A673 (cell line): ENCODE measurements around the gene RPH3AL. TPM values are rescaled to one million over a fixed set of nuclear protein-coding genes. Genes with fewer than 3 reads are reported as not detected.

Experiments used
- BruUV-seq: library from RNA; stranded (reverse); fragments of 400-500 nt; replicated peaks from 2 replicates; lab custom pipeline; 2021; lab: Mats Ljungman, UMichigan
- CTCF ChIA-PET: fragments of 300-600 bp; sonication (Branson Sonifier 250); formaldehyde crosslinking; loops from one replicate; lab custom pipeline; 2022; ENCODE audit warnings: antibody characterized with exemption; lab: Charles Lee
- POLR2A ChIA-PET: fragments of 300-600 bp; sonication (Branson Sonifier 250); formaldehyde crosslinking; loops from one replicate; lab custom pipeline; 2022; ENCODE audit warnings: antibody characterized with exemption; ENCODE audit not compliant: low non-redundant PET; lab: Charles Lee
- DNase-seq: peaks from one replicate; pipeline ENCODE4 v3.0.0-alpha.2; 2015; ENCODE audit warnings: low spot score
- H3K27ac ChIP-seq: fragments of 200-600 bp; sonication (generic); 2 replicates; pipeline ENCODE4 v1.5.1; 2016; ENCODE audit warnings: mixed run types, low read depth, mild to moderate bottlenecking, mixed read lengths, antibody characterized with exemption, low read length; ENCODE audit not compliant: poor library complexity, severe bottlenecking
- H3K27me3 ChIP-seq: fragments of 200-600 bp; sonication (generic); replicated peaks from 2 replicates; pipeline ENCODE4 v1.6.1; 2017; ENCODE audit warnings: mixed run types, low read depth, mild to moderate bottlenecking, mixed read lengths, antibody characterized with exemption, low read length; ENCODE audit not compliant: insufficient read depth, poor library complexity
- H3K36me3 ChIP-seq: fragments of 200-600 bp; sonication (generic); 2 replicates; pipeline ENCODE4 v1.6.1; 2016; ENCODE audit warnings: mixed run types, mild to moderate bottlenecking, mixed read lengths, antibody characterized with exemption, low read length; ENCODE audit not compliant: insufficient read depth, poor library complexity, severe bottlenecking
- H3K4me1 ChIP-seq: fragments of 200-600 bp; sonication (generic); 2 replicates; pipeline ENCODE4 v1.6.1; 2017; ENCODE audit warnings: mixed run types, mild to moderate bottlenecking, mixed read lengths, antibody characterized with exemption, low read length; ENCODE audit not compliant: insufficient read depth, poor library complexity, severe bottlenecking
- H3K4me3 ChIP-seq: fragments of 200-600 bp; sonication (generic); 2 replicates; pipeline ENCODE4 v1.5.1; 2016; ENCODE audit warnings: low read depth, mixed run types, mild to moderate bottlenecking, mixed read lengths, low read length; ENCODE audit not compliant: poor library complexity, severe bottlenecking
- H3K9me3 ChIP-seq: fragments of 200-600 bp; sonication (generic); 2 replicates; pipeline ENCODE4 v1.6.1; 2016; ENCODE audit warnings: mixed run types, low read depth, mild to moderate bottlenecking, mixed read lengths, antibody characterized with exemption, low read length; ENCODE audit not compliant: poor library complexity, severe bottlenecking
- CTCF ChIP-seq: fragments of 300-800, 200-600 bp; sonication (generic); conservative IDR thresholded peaks from 2 replicates; pipeline ENCODE4 v1.5.1; 2017; ENCODE audit warnings: low read depth, mild to moderate bottlenecking, antibody characterized with exemption, low read length, moderate library complexity, mixed read lengths
- EZH2 ChIP-seq: fragments of 200-600 bp; sonication (generic); IDR thresholded peaks from 2 replicates; pipeline ENCODE4 v1.6.1; 2017; ENCODE audit warnings: borderline replicate concordance, low read depth, mild to moderate bottlenecking, mixed read lengths, antibody characterized with exemption, low read length; ENCODE audit not compliant: poor library complexity, severe bottlenecking
- intact Hi-C: fragments of 100-400 bp; cut with micrococcal nuclease; formaldehyde crosslinking; loops from one replicate; pipeline ENCODE4 v1.10.0; 2022; ENCODE audit not compliant: unreplicated experiment
- total RNA-seq: library from RNA; stranded (reverse); gene quantifications from 2 replicates; pipeline ENCODE4 v1.2.3, GENCODE V29; 2021

Gene RPH3AL
- total RNA-seq, 1 experiment from 2014 or later = 0.82 TPM

DNA sequence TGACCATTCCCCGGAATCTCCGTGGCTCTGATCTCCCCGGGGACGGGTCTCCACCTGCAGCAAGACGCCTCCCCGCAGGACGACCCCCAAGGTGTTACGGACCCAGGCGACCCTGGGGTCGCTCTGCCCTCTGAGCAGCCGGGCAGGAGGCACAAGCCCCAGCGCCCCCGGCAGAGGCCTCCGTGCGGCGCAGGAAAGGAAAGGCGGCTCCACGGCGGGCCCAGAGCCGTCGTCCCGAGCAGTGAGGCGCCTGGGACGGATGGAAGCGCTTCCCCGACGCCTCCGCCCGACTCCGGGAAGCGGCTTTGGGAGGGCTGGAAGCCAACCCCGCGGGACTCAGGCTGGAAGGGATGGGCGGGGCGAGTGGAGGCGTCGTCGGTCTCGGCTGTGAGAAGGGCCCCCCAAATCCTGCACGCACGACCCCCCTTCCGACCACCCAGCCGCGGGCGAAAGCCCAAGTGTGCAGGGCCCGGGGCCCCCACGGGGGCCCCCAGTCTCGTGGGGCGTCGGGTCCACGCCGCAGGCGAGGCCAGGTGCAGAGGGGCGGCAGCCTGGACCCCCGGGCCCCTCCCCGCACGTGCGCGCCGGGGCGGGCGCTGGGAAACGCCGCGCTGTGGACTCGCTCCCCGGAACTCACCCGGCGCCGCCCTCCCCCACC lies 32.7 kb upstream of the RPH3AL start:
- ChIA-PET CTCF (interaction anchor here (0.8 kb wide), 1 partner anchor 221 kb away, joined by 3 read pairs; no protein-coding TSS in a partner anchor), POLR2A (no interaction called here)
- intact Hi-C loops = loop anchor here (5.0 kb wide), 1 partner anchor 243 kb away; a partner anchor contains a TSS
- Histone ChIP-seq H3K27me3 (no peaks in the 10 kb centered on the region), H3K36me3 (no peaks in the 10 kb centered on the region), H3K4me1 (peaks cover 3% of the 10 kb centered on the region), H3K9me3 (no peaks in the 10 kb centered on the region), H3K4me3 (peak overlapping the region; percentile 42), H3K27ac (no peak overlapping the region)
- BruUV-seq = no TSS peak
- peak; percentile 68 for DNase-seq
- no peak for TF ChIP-seq CTCF
- TF ChIP-seq EZH2 = no peak

- intact Hi-C loops = loop anchor here (5.0 kb wide), 1 partner anchor 242 kb away; a partner anchor contains a TSS
- BruUV-seq = no TSS peak
- Histone ChIP-seq H3K9me3 (no peaks in the 10 kb centered on the region), H3K27me3 (no peaks in the 10 kb centered on the region), H3K36me3 (no peaks in the 10 kb centered on the region), H3K4me3 (peak overlapping the region; percentile 42), H3K27ac (no peak overlapping the region), H3K4me1 (peaks cover 3% of the 10 kb centered on the region)
- TF ChIP-seq CTCF = no peak
- TF ChIP-seq EZH2 = no peak
- no peak for DNase-seq
- CTCF ChIA-PET = interaction anchor here (0.7 kb wide), 1 partner anchor 28 kb away, joined by 3 read pairs; no protein-coding TSS in a partner anchor
- POLR2A ChIA-PET = no interaction called here
Measured at GRCh38 chr17:384622-385177, 32.1 kb upstream of the RPH3AL start.

DNA sequence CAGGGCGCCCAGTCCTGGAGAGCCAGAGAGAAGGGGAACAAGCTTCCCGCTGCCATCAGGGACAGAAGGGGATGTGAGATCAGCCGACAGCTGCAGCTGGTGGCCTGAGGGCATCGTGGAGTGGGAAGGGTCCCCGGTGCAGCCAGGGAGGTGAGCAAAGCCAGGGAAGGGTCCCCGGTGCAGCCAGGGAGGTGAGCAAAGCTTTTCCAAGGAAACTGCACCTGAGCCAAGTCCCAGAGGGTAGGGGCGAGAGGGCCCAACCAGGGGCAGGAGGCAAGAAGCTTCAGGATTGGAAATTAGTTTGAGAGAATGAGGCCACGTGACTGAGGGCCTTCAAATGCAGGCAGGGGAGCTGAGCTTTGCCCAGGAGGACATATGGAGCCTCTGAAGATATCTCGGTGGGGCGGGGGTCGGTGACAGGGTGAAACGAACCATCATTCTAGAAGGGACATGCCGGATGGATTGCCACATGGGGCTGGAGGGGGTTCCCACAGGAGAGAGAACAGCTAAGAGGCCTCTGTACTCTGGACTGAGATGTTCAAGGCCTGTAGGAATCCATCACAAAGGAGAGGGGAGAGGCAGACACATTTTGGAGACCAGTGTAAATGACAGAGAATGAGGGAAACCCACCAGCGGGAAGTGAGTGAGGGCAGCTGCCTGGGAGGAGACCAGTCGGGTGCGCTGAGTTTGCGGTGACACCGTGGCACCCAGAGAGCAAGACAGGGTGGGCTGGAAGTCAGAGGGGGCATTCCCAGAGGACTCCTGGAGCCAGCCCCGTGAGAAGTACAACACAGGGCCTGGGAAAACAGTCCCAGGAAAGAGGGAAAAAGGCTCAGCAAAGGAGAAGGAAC lies 31.4 kb upstream of the RPH3AL start:
- ChIA-PET POLR2A (no interaction called here), CTCF (interaction anchor here (0.7 kb wide), 1 partner anchor 28 kb away, joined by 3 read pairs; no protein-coding TSS in a partner anchor)
- no TSS peak for BruUV-seq
- no peak for DNase-seq
- TF ChIP-seq CTCF (no peak), EZH2 (no peak)
- no peak overlapping the region for H3K27ac ChIP-seq
- no peaks in the 10 kb centered on the region for H3K9me3 ChIP-seq
- peaks cover 3% of the 10 kb centered on the region for H3K4me1 ChIP-seq
- H3K4me3 ChIP-seq = no peak overlapping the region
- H3K27me3 ChIP-seq = no peaks in the 10 kb centered on the region
- H3K36me3 ChIP-seq = no peaks in the 10 kb centered on the region
- intact Hi-C loops = no loop called here
